Measurements from ENCODE around the gene TMEM184A.
A peak's percentile ranks its signal among the peaks of the same experiment; 100 is the strongest.

TMEM184A gene

DNA sequence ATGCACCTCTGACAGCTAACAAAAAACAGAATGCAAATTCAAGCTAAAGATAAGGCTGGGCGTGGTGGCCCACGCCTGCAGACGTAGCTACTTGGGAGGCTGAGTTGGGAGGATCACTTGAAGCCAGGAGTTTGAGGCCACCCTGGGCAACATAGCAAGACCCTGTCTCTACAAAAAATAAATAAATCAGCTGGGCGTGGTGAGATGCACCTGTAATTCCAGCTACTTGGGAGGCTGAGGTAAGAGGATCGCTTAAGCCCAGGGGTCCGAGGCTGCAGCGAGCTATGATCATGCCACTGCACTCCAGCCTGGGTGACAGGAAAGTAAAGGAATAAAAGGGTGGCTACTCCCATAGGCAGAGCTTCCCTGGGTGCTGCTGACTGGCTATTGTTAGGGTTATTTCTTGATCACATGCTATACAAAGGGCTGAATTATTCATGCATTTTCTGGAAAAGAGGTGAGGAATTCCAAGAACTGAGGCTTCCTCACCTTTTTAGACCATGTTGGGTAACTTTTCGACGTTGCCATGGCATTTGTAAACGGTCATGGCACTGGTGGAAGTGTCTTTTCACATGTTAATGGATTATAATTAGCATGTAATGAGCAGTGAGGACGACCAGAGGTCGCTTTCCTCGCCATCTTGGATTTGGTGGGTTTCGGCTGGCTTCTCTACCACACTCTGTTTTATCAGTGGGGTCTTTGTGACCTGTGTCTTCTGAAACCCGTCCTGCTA, 20.7 kb upstream of the TMEM184A start:
- no peak for DNase-seq (ENCODE audit: low spot score)
- TF ChIP-seq, protein P1, sequence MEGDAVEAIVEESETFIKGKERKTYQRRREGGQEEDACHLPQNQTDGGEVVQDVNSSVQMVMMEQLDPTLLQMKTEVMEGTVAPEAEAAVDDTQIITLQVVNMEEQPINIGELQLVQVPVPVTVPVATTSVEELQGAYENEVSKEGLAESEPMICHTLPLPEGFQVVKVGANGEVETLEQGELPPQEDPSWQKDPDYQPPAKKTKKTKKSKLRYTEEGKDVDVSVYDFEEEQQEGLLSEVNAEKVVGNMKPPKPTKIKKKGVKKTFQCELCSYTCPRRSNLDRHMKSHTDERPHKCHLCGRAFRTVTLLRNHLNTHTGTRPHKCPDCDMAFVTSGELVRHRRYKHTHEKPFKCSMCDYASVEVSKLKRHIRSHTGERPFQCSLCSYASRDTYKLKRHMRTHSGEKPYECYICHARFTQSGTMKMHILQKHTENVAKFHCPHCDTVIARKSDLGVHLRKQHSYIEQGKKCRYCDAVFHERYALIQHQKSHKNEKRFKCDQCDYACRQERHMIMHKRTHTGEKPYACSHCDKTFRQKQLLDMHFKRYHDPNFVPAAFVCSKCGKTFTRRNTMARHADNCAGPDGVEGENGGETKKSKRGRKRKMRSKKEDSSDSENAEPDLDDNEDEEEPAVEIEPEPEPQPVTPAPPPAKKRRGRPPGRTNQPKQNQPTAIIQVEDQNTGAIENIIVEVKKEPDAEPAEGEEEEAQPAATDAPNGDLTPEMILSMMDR (IDR thresholded peaks at IDR 0.05; ENCODE audit: extremely low read depth, insufficient read depth, missing control alignments): no peak
- in situ Hi-C loops (cut with MboI; ENCODE audit: low pct_unique_long_range_greater_than_20kb, low sequenced_read_pairs, unreplicated experiment): loop anchor here (25.0 kb wide), 1 partner anchor 636 kb away; no protein-coding TSS in a partner anchor

DNA sequence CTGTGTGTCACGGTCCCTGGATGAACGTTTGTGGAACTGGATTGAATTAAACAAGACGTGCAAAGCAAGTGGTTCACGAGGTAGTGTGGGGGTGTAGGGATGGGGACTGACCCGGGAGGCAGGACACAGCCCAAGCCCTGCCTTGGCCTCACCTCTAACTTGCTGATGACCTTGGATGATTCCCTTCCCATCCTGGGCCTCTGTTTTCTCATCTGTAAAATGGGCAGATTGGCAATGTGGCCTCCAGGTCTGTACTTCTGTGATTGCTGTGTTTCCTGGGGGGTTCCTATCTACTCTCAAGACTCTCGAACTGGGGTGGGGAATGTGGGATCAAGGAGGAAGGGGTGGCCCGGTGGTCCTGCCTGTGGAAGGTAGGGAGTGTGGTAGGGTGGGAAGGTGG, 19.8 kb upstream of the TMEM184A start:
- TF ChIP-seq, protein P1 (IDR thresholded peaks at IDR 0.05; ENCODE audit: extremely low read depth, insufficient read depth, missing control alignments): no peak
- in situ Hi-C loops (cut with MboI; ENCODE audit: low pct_unique_long_range_greater_than_20kb, low sequenced_read_pairs, unreplicated experiment): loop anchor here (25.0 kb wide), 1 partner anchor 636 kb away; no protein-coding TSS in a partner anchor
- DNase-seq (ENCODE audit: low spot score): no peak

DNA sequence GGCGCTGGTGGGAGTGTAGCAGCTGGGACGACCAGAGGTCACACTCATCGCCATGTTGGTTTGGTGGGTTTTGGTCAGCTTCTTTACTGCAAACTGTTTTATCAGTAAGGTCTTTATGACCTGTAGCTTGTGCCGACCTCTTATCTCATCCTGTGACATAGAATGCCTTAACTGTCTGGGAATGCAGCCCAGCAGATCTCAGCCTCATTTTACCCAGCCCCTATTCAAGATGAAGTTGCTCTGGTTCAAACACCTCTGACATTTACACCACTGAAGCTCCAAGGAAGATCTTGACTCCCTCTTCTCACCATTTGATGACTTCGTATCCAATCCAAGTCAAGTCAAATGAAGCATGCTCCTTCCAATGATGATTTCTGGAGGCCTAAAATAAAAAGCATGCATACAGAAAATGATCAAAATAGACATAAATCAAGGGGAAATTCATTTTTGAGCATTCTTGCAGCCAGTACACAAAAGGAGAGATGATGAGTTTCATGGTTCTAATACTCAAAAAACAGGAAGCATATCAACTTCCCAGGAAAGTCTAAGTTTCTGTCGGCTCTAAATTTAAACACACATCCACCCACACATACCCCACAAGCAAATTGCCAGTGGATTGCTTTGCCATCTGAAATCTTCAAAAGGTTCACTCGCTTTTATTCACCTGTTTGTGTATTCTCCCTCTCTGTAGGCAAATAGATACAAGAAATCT, 16.3 kb upstream of the TMEM184A start:
- in situ Hi-C loops (cut with MboI; ENCODE audit: low pct_unique_long_range_greater_than_20kb, low sequenced_read_pairs, unreplicated experiment): loop anchor here (25.0 kb wide), 1 partner anchor 765 kb away; no protein-coding TSS in a partner anchor
- TF ChIP-seq, protein P1 (IDR thresholded peaks at IDR 0.05; ENCODE audit: extremely low read depth, insufficient read depth, missing control alignments): no peak
- DNase-seq (ENCODE audit: low spot score): no peak

DNA sequence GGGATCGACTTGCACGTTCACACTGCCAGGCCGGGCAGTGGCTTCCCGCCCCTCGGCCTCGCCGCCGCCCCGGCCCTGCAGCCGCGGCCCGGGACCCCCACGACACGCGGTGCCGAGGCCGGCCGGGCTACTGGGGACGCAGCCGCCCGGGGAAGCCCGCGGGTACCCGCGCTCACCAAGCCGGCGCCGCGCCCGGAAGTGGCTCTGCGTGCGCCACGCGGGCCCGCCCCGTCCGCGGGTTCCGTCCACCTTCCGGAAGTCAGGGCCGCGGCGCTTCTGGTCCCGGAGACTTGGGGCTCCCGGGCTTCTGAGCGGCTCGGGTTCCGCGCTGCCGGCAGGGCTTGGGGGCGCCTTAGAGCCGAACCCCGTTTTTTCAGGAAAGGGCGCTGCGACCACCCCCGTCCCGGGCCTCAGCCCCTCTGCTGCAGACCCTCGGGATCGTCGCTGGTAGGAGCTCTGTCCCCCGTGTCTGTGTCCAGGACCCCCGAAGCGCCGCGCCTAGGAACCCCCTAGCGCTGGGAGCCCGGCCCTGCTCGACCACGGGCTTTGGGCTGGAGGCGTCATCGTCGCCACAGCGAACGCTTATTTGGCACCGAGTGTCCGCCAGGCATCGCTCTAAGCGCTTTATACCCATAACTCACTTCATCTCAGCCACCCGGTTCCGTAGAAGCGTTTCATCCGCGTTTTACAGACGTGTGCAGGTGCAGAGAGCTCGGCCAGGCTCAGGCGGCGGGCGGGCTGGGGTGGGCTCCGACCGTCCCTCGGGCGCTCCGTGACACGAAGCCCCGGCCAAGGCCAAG, 14.0 kb upstream of the TMEM184A start, which contains the start of gene PSMG3:
PSMG3 (minus strand) TSS at position 200 of the 800 bp plus-strand sequence. CDS start 693 bp downstream, outside the sequence.
- in situ Hi-C loops (cut with MboI; ENCODE audit: low pct_unique_long_range_greater_than_20kb, low sequenced_read_pairs, unreplicated experiment): loop anchor here (25.0 kb wide), 1 partner anchor 767 kb away; no protein-coding TSS in a partner anchor
- TF ChIP-seq, protein P1 (IDR thresholded peaks at IDR 0.05; ENCODE audit: extremely low read depth, insufficient read depth, missing control alignments): peak; percentile 16
- peak; percentile 98 for DNase-seq (ENCODE audit: low spot score)

DNA sequence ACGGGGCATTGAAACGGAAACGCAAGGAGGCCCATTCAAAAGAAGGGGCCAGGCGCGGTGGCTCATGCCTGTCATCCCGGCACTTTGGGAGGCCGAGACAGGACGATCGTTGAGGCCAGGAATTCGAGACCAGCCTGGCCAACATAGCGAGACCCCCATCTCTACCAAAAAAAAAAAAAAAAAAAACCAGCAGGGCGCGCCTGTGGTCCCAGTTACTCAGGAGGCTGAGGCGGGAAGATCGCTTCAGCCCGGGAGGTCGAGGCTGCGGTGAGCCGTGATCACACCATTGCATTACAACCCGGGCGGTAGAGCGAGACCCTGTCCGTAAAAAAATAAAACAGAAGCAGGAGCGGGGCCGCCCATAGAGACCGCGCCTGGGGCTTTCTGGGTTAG, 13.4 kb upstream of the TMEM184A start:
- no peak for DNase-seq (ENCODE audit: low spot score)
- in situ Hi-C loops (cut with MboI; ENCODE audit: low pct_unique_long_range_greater_than_20kb, low sequenced_read_pairs, unreplicated experiment): loop anchor here (25.0 kb wide), 1 partner anchor 768 kb away; no protein-coding TSS in a partner anchor
- TF ChIP-seq, protein P1 (IDR thresholded peaks at IDR 0.05; ENCODE audit: extremely low read depth, insufficient read depth, missing control alignments): no peak

DNA sequence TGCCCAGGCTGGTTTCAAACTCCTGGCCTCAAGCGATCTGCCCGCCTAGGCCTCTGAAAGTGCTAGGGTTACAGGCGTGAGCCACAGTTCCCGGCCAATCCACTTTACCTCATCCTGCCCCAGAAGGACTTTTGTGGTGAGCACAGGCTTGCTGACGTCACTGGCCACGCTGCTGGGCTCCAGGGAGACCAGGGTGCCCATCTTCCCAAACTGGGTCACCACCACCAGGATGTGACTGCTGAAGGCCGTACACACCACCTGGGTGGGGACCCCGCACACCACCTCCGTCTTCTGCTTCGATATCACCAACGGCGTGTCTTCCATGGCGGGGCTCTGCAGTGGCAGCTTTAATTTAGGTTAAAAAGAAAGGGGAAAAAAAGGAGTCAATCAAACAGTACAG, 13.0 kb upstream of the TMEM184A start:
- TF ChIP-seq, protein P1 (IDR thresholded peaks at IDR 0.05; ENCODE audit: extremely low read depth, insufficient read depth, missing control alignments): no peak

More for the DNA sequence above, 13.0 kb upstream of the TMEM184A start:
- in situ Hi-C loops (cut with MboI; ENCODE audit: low pct_unique_long_range_greater_than_20kb, low sequenced_read_pairs, unreplicated experiment): loop anchor here (25.0 kb wide), 1 partner anchor 768 kb away; no protein-coding TSS in a partner anchor
- no peak for DNase-seq (ENCODE audit: low spot score)

Measured in GM13977 (cell line).